HCT116 (cell line): ENCODE results near the gene GNA12.

ENCODE experiments used
- EZH2 ChIP-seq: fragments of 200-600 bp; sonication (generic); IDR thresholded peaks from 2 replicates; pipeline ENCODE4 v1.6.1; 2017; ENCODE audit warnings: antibody characterized with exemption, mixed run types
- MAX ChIP-seq: IDR thresholded peaks from 2 replicates; pipeline ENCODE4 v1.6.1; 2012
- POLR2AphosphoS5 ChIP-seq: IDR thresholded peaks from 2 replicates; pipeline ENCODE4 v1.6.1; 2011; ENCODE audit warnings: mild to moderate bottlenecking, low read depth, low read length, moderate library complexity
- SP1 ChIP-seq: IDR thresholded peaks from 2 replicates; pipeline ENCODE4 v1.6.1; 2012; ENCODE audit warnings: low read depth
- SRF ChIP-seq: IDR thresholded peaks from 2 replicates; pipeline ENCODE4 v1.6.1; 2012; ENCODE audit warnings: low read depth
- ZNF274 ChIP-seq: fragments of 200-500 bp; sonication (Bioruptor generic); IDR thresholded peaks from 2 replicates; pipeline ENCODE4 v1.6.1; 2014; ENCODE audit warnings: mild to moderate bottlenecking, low read depth, low read length, inconsistent platforms
- TF ChIP-seq, protein P1 (sequence below): IDR thresholded peaks from 2 replicates; pipeline ENCODE4 v1.6.1; 2011; ENCODE audit warnings: mild to moderate bottlenecking, low read length, moderate library complexity; ENCODE audit not compliant: insufficient replicate concordance; ENCODE audit errors: extremely low read depth
- TF ChIP-seq, protein P2 (sequence below), 3 experiments: fragments of 200-600 bp in 1 of 3; sonication (generic) in 1 of 3; IDR thresholded peaks in 2 of 3; conservative IDR thresholded peaks in 1 of 3; 2 replicates each; pipeline ENCODE4 v1.5.1; 2012 to 2017; ENCODE audit warnings: low read depth in 2 of 3, low read length in 2 of 3, antibody characterized with exemption in 1 of 3, borderline replicate concordance in 1 of 3, control low read depth in 1 of 3, mild to moderate bottlenecking in 1 of 3, mixed read lengths in 1 of 3, mixed run types in 1 of 3, moderate library complexity in 1 of 3; ENCODE audit not compliant: insufficient read depth in 1 of 3
- TF ChIP-seq, protein P3 (sequence below): IDR thresholded peaks from 2 replicates; pipeline ENCODE4 v1.6.1; 2012

GRCh38 chr7:2884161-2884560 lies 40.1 kb upstream of the GNA12 start:
- TF ChIP-seq, protein P1, sequence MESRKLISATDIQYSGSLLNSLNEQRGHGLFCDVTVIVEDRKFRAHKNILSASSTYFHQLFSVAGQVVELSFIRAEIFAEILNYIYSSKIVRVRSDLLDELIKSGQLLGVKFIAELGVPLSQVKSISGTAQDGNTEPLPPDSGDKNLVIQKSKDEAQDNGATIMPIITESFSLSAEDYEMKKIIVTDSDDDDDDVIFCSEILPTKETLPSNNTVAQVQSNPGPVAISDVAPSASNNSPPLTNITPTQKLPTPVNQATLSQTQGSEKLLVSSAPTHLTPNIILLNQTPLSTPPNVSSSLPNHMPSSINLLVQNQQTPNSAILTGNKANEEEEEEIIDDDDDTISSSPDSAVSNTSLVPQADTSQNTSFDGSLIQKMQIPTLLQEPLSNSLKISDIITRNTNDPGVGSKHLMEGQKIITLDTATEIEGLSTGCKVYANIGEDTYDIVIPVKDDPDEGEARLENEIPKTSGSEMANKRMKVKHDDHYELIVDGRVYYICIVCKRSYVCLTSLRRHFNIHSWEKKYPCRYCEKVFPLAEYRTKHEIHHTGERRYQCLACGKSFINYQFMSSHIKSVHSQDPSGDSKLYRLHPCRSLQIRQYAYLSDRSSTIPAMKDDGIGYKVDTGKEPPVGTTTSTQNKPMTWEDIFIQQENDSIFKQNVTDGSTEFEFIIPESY: no peak
- TF ChIP-seq, protein P2, sequence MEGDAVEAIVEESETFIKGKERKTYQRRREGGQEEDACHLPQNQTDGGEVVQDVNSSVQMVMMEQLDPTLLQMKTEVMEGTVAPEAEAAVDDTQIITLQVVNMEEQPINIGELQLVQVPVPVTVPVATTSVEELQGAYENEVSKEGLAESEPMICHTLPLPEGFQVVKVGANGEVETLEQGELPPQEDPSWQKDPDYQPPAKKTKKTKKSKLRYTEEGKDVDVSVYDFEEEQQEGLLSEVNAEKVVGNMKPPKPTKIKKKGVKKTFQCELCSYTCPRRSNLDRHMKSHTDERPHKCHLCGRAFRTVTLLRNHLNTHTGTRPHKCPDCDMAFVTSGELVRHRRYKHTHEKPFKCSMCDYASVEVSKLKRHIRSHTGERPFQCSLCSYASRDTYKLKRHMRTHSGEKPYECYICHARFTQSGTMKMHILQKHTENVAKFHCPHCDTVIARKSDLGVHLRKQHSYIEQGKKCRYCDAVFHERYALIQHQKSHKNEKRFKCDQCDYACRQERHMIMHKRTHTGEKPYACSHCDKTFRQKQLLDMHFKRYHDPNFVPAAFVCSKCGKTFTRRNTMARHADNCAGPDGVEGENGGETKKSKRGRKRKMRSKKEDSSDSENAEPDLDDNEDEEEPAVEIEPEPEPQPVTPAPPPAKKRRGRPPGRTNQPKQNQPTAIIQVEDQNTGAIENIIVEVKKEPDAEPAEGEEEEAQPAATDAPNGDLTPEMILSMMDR (IDR thresholded peaks at IDR 0.05 in 2 of 3, conservative IDR thresholded peaks at IDR 0.05 in 1 of 3; ENCODE audit: borderline replicate concordance in 1 of 3, insufficient read depth in 1 of 3, low read depth in 2 of 3, low read length in 2 of 3): no peak
- TF ChIP-seq POLR2AphosphoS5 (no peak), MAX (no peak), EZH2 (no peak), ZNF274 (no peak), SRF (no peak), SP1 (no peak)
- TF ChIP-seq, protein P3, sequence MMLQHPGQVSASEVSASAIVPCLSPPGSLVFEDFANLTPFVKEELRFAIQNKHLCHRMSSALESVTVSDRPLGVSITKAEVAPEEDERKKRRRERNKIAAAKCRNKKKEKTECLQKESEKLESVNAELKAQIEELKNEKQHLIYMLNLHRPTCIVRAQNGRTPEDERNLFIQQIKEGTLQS: no peak
